HG02973 (cell line): ENCODE results near the gene PAK3.
A peak's percentile ranks its signal among the peaks of the same experiment; 100 is the strongest.

Source experiments
- ATAC-seq: cut with Tn5 transposase; IDR thresholded peaks from one replicate; pipeline ENCODE4 v1.9.1; 2021; ENCODE audit warnings: moderate library complexity; ENCODE audit not compliant: unreplicated experiment

Gene PAK3

GRCh38 chrX:111129921-111130320 lies 33.9 kb downstream of the PAK3 start:
- ATAC-seq = no peak

DNA sequence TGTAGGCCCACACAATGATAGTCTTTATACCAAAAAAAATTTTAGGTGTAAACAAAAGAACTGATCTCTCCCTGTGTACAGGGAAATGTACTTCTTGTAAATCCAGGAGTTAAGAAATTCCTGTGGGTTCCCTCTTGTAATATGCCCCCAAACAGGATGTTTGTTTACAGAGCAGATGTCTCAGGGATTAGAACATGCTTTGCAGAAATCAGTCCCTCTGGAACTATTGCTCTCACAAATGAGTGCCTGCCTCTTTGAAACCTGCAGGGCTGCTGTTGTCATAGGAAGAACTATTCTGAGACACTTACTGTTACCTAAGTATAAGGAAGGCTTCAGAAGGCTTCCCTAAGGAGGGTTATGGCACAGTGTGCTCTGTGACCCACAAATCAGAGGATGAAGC lies 35.6 kb downstream of the PAK3 start:
- no peak for ATAC-seq

DNA sequence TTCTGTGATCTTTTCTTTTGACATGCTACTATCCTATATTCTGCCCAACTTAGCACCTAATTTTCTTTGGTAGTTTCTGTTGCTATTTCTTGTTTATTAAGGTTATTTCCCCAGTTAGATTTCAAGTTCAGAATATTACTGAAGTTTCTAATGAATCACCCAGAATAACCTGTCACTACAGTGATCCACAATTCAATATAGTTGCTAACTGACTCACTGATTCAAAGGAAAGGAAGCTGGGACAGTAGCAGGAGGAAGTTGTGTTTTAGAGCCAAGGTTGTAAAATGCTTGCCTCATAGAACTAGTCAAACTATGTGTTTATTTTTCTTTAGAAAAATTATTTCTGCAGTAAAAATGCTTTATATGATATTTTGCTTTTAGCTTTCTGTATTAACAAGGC lies 37.4 kb downstream of the PAK3 start:
- ATAC-seq = no peak

GRCh38 chrX:111145878-111146277 lies 49.9 kb downstream of the PAK3 start:
- ATAC-seq = no peak

GRCh38 chrX:111151764-111152163 lies 55.8 kb downstream of the PAK3 start:
- ATAC-seq = no peak

GRCh38 chrX:111159232-111159631 lies 63.2 kb downstream of the PAK3 start:
- no peak for ATAC-seq

- no peak for ATAC-seq
Observed at GRCh38 chrX:111164728-111165127, 68.7 kb downstream of the PAK3 start.

GRCh38 chrX:111165902-111166301 lies 69.9 kb downstream of the PAK3 start:
- ATAC-seq = no peak

DNA sequence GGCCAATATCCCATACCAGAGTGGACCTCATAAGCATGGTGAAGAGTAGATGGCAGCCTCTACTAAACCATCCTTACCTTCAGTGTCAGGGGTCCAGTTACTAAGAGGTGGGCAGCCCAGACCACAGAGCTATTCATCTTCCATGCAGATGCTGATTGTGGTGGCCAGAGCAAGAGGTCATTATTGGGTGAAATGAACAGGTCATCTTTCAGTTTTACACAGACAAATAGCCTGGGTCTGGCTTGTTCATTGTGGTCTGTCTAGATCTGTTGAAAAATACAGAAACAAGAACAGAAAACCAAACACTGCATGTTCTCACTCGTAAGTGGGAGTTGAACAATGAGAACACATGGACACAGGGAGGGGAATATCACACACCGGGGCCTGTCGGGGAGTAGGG lies 71.3 kb downstream of the PAK3 start:
- ATAC-seq = peak; percentile 69

DNA sequence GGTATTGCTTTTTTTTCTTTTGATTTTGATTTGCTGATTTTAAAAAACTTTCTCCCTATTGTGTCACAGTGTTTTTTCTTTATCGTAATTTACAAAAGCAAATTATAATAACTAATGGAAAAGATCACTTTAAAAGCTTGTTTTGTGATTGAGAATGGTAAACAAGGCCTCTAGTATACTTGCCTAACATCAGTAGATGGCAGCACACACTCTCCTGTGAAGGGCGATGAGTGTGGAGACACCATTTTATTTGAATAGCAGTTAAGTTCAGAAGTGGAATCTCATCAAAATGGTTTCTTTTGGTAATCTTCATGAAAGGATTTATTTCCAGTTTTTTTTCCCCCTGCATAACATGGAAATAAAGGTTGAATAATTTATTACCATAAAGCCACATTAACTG lies 72.3 kb downstream of the PAK3 start:
- ATAC-seq = no peak

GRCh38 chrX:111169141-111169540 lies 73.2 kb downstream of the PAK3 start:
- no peak for ATAC-seq

- ATAC-seq = peak; percentile 51
Observed at GRCh38 chrX:111170017-111170416, 74.0 kb downstream of the PAK3 start.

GRCh38 chrX:111180750-111181240 lies 84.8 kb downstream of the PAK3 start:
- ATAC-seq = no peak

DNA sequence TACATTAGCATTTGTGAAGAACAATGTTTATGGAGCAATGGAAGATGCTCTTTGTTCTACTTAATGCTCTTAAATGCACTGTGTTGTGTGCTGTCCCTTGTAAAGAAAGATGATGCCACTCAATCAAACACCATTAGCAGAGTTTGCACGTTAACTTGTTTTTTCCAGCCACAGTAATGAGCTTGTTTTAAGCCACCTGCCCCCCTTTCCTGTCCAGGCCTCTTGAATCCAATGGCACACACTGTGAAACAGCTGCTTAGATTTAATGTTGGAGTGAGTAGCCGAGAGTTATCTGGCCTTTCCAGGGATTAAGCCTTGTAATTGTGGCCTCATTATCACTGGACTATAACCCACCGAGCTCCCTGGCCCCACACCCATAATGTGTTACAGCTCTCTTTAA lies 86.0 kb downstream of the PAK3 start:
- ATAC-seq = no peak

GRCh38 chrX:111182997-111183396 lies 87.0 kb downstream of the PAK3 start:
- ATAC-seq = no peak

- no peak for ATAC-seq
Observed at GRCh38 chrX:111191598-111191997, 95.6 kb downstream of the PAK3 start.

DNA sequence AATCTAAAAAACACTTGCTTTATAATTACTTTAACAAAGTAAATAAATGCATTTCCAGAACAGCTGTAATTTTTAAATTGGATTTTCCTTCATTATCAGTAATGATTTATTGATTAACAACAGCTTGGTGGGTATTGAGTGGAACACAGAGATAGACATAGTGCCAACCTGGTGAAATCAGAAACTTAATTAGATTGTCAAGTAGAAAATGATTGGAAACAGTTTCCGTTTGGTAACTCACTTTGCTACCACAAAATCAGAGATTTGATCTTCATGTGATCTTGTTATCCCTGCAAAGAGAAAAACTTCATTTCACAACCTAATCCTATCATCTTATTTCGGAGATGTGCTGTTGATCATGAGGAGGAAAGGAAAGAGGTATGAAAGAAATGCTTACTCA lies 103.5 kb downstream of the PAK3 start:
- no peak for ATAC-seq

DNA sequence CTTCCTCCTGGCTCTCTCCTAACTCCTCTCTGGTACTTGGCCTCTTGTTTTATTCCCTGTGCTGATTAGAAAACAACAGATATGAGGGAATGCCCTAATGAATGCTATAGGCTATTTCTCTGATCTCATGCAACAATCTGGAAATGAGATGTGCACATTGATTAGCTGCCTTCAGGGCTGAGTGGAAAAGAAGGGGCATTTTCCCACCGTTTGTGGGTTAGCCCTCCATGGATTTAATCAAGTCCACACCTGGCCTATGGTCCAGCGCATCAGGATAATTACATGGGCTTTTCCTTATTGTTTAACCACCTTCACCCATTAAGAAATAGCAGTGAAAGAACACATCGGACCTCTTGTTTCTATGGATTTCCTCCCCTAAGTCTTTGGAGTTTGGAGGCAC lies 104.3 kb downstream of the PAK3 start:
- no peak for ATAC-seq

GRCh38 chrX:111207851-111208250 lies 111.9 kb downstream of the PAK3 start:
- ATAC-seq = no peak

GRCh38 chrX:111216293-111216801 lies 120.4 kb downstream of the PAK3 start:
- no peak for ATAC-seq

DNA sequence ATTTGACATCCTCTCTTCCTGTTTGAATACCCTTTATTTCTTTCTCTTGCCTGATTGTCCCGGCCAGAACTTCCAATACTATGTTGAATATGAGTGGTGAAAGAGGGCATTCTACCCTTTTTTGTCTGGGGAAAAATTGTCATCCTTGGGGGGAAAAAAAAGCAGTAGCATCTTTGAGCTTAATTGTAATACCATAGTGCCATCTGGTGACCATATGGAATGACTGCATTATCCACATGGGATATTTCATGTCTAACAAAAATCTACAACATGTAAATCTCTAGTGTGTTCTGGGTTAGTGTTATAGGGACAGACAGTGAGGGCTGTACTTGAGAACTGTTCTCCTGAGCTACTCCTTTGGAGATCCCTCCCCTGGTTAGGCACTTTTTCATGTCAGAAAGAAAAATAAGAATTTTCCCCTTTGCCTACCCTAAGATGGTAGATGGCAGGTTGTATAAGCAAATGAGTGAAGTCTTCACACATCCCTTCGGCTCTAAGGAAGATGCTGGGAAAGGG lies 148.3 kb downstream of the PAK3 start:
- ATAC-seq = no peak

GRCh38 chrX:111254896-111255693 lies 159.1 kb downstream of the PAK3 start:
- no peak for ATAC-seq
